NOMO-1 (cell line): Measurements from ENCODE around the gene IGSF11.
"Not testable (repeated sequence)": the region's sequence is repeated elsewhere in the genome, so short reads cannot be mapped to it uniquely, and the experiment has no call there.

Experiments used
- DNase-seq, 2 experiments: peaks; one replicate each; lab custom pipeline; 2025; ENCODE audit not compliant: unreplicated experiment in 2 of 2; lab: John Stamatoyannopoulos, UW

Gene IGSF11

DNA sequence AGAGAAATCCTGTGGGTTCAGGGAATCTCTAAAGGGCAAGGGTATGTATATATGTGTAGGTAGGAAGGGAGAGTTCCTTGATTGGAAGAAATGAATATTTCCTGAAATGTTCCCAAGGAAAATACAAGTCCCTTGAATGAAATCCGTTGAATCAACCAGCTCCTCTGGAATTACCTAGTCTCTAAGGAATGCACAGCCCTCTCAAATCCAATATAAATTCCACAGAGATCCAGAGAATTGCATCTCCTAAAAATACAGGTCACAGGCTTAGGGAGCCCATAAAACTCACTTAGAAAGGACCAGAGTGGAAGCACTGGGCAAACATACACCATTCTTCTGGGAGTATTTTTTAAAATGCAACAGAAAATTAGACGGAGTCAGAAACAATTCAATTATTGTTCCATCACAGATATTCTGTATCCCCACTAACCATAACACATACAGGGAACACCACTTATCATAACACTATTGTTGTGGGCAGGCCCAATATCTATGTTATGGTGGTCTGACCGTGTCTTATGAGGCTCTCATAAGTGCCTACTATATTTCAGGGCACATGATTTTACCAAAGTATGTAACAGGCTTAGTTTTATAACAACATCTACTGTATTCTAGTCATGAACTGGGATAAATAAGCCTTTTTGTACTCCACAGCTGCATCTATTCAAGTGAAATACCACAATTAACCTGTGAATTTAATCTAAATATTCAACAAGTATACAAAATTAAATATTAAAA, 43.7 kb downstream of the IGSF11 start:
- DNase-seq, result no peak

DNA sequence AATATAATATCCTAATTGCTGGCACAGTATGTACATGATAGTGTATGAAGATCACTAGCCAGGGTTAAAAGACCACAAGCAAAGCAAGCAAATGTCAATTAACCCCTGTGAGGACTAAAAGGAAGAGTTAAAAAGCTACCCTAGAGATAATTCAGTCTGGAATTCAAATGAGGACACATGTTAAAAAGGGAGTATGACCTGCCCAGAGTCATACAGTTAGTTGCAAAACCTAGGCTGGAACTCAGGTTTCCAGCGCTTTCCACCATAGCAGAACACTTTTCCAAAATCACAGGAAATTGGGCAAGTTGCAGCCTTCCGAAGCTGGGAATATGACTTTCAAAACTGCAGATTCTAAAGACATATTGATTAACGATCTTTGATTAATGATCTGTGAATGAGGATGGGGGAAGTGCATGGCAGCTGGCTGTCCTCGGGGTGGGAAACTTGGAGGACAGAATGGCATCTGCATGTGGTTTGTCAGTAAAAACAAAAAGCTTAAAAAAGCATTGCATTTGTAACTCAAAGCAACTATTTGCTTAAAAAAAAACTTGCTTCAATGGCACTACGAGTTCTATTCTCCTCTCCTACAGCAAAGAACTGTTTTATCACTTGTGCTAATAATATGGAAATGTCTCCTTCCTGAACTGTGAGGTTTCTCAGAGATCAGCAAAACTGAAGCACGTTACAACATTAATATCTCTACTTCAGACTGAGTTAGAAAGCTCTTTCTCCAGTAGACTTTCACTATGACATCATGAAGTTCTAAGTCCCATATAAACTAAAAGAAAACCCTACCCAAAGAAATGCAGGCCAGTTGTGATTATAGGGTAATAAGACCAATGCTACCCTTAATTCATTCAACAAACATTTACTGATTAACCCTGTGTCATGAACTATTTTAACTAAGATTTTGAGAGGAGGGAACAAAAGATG, 46.2 kb downstream of the IGSF11 start:
- DNase-seq, result no peak

DNA sequence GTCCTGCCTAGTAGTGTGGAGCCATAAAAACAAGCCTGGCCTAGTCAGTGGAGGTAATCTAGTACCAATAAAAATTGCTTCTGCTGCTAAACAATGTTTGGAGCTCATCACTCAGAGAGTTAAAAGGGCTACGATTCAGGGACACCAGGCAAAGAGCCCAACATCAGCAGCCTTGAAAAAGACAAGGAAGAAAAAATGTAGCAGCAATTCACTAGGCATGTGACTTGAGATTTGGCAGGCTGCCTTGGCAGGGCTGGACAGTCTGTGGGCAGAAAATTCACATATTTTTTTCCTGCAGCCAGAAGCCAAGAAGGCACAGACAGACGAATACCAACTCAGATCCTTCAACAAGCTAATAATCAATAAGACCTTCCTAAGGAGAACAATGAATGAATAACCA, 47.2 kb downstream of the IGSF11 start:
- no peak for DNase-seq

DNA sequence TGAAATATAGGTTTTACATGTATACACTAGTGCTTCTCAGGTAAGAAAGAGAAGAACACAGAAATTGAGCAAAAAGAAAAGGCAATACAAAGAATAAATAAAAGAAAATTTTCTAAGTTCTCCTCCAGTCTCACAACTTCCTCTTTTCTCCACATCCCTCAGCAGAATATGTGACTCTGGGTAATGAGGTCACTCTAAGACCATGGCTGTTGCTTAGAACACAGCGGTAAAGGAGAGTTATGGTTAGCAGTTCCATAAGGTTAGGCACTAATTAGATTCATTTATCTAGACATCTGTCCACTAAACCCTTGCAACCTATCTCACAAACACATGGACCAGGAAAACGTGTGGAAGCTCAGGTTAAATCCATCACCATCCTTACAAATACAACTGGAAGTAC, 47.9 kb downstream of the IGSF11 start:
- DNase-seq, result no peak

DNA sequence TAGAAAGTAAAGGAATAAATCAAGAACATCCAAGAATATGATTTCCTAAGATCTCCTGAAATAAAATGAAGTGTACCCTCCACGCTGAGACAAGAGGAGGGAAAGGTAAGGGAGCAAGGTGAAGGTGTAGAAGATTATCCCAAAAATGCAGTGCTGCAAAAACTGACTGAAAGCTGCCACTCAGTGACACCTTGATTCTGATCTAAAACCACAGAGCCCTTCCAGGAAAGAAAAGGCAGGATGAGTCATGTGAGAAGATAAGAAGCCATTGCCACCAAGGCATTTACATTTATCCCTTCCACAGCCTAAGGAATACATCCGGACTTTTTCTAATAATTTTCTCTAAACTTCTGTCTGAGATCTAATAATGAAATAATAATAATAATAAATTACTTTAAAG, 49.9 kb downstream of the IGSF11 start:
- DNase-seq, result no peak

DNA sequence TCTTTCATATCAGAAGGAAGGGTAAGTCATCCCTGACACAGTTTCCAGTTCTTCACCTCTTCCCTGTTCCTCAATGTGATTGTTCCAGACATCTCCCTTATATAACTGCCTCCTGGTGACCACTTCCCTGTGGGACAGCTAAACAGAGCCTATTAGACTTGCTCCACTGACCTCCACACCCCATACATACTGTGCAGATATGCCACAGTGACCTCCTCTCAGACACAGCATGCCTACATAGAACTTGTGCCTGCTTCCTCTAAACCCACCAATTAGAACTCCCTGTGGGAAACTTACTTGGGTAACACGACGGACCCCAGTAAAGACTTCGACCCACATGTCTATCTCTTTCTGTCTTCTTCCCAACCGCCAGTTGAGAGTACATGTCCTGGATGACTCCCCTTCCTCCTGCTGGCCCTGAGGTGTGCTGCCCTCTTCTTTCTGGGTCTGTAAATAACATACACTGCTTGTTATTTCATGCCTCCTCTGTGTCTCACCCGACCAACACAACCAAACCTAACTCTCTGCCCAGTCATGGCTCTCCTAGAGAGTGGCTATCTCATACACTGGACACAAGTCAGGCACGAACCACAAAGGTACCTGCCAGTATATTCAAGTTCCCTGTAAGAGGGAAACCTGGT, 53.0 kb downstream of the IGSF11 start:
- no peak for DNase-seq

DNA sequence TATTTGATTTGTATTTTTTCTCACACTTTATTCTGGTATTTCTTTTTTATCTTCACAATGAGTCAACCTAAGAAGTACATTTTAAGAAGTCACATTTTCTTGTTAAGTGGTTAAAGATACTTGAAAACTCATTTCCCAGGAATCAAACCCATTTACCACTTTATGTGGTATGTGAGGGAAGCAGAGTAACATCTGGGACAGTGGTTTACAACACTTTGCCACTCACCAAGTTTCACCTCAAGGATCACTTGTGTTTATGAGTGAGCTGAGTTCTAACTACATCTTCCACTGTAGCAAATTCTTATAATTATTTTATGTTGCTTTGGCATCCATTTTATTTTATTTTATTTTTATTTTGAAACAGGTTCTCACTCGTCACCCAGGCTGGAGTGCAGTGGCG, 53.8 kb downstream of the IGSF11 start:
- no peak for DNase-seq

DNA sequence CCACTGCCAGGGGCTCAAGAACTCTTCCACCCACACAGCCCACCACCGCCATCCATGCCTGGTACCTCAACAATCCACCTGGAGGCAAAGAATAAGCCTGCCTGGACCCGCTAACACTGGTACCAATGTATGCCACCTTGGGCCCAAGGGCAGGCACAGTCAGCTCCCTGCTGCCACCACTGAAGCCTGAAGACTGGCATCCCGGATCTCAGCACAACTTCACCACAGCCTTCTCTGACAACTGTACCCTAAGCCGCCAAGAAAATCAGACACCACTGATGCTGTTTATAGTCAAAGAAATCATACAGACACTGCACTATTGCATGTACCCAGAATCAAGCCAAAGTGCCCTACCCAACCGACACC, 56.3 kb downstream of the IGSF11 start:
- no peak for DNase-seq

DNA sequence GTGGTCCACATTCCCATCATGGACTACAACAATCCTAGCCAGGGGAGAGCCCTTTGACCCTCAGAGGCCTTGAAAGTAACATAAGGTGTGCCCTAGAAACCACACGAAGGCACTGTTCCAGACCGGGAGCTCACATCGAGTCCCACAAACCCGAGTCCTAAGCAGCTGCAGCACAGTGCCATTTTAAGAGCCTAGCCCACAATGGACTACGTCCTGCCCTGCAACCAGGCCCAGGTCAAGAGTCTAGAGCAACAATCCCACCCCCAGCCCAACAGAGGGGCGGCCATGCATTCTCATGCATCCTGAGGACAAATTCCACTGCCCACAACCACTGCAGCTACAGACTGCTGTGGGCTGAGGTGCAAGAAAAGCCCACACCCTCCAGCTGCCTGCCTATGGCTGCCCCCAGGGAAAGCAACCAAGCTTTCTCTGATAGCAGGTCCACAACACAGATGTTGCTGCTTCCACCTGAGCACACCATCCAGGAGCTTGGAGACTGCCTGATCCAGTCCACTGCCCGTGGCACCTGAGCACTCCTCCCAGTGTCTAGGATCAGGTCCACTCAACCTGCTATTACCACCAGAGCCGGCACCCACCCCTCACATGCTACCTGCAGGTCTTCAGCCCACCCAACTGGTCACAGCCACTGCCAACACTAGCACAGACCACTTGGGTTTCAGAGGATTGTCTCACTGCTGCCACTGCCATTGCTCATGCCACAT, 56.8 kb downstream of the IGSF11 start:
- DNase-seq, result no peak

DNA sequence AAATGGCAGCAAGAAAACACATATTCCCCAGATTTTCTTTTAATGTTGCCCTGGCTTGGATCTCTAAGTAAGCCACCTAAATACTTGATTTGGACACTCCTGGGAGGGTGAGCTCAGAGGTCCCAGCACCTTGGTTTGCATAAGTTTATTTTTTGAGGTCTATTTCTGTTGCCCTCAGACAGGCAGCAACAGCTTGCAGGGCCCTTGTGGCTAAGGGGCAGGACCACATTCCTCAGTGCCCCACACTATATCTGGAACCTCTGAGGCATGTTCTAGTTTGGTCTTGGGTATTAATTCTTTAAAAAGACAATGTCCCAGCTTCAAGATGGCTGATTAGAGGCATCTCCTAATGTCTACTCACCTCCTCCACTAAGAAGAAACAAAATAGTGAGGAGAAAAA, 57.5 kb downstream of the IGSF11 start:
- DNase-seq, result no peak

DNA sequence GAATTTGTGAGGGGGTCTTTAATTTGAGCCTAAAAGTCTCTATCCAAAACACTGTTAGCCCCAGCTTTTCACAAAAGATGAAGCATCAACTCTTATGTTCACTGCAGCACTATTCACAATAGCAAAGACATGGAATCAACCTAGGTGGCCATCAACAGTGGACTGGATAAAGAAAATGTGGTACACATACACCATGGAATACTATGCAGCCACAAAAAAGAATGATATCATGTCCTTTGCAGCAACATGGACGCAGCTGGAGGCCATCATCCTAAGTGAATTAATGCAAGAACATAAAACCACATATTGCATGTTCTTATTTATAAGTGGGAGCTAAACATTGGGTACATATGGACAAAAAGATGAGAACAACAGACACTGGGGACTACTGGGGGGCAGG, 59.2 kb downstream of the IGSF11 start:
- not testable (repeated sequence) for DNase-seq

DNA sequence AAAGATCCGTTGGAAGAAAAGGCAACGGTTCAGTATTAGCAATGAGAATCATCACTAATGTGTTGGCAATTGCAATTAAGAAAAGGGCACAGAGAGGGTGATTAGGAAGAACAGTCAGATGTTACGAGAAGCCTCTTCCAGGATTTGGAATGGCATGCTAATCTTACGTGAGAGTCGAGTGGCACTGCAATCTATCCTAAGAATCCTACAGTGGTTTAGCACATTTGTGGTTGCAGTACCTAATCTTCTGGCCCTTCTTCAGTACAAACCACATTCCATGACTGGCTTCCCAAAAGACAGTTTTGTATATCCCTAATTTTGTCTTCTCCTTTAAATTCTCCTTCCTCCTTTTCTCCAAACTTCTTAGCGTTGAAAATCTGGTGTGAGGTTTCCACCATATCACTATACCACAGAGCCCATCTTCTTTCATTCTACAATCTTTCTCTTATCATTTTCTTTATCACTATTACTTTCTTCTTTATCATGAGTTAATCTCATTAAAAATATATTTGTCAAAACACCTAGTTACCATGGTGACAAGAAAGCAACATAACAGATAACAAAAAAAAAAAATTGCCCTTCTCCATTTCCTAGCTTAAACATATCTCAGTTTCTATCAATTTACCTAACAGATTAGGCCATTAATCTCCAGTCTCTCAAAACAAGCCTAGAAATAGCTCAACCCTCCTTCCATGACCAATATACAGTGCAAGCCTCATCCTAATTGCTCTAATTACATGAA, 60.1 kb downstream of the IGSF11 start:
- no peak for DNase-seq

DNA sequence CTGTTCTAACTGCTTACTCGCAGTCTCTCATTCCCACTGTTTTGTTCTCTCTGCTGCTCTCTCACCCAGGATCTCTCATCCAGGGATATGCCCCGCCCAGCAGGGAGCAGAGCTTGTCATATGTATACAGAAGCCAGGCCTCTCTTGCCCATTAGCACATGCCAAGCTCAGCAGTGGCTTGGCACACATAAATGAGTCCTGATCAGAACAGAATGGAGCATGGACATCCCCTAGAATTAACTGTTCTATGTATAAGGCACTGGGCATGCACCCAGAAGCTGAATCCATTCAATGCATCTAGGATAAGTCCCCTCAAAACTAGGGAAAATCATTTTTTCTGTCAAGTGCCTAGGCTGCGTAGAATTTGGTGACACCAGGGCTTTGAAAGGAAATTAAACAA, 61.6 kb downstream of the IGSF11 start:
- no peak for DNase-seq

DNA sequence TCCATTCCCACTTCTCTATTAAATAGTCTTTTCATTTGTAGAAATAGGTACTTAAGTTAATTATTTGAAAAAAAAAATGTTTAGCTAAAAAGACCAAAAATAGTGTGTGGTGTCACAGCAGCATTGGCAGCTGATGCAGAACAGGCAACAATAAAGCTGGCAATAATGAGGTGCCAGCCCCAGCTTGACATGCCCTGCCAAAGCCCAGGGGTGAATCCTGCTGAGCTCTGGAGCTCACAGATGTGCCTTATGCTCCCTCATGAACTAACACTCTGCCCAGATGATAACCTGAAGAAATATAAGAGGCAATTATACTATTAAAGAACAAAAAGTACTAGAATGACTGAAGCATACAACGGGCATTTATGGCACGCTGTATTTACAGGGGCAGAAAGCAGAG, 63.8 kb downstream of the IGSF11 start:
- no peak for DNase-seq

DNA sequence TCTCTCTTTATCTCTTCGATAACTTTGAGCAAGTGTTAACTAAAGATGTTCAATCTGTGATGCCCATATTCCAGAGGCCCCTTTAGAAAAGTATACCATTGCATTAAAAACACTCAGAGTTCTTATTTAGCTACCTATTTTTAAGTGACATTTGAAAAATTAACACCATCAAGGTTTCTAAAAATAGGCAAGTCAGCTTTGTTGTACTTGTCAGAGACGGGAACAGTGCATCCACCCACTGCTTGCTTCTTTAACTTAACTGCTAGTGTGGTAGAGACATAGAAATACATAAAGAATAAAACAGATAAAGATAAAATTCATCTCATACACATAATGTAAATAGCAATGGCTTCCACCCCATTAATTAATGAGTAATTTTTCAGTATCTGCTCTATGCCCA, 66.0 kb downstream of the IGSF11 start:
- DNase-seq, result no peak

DNA sequence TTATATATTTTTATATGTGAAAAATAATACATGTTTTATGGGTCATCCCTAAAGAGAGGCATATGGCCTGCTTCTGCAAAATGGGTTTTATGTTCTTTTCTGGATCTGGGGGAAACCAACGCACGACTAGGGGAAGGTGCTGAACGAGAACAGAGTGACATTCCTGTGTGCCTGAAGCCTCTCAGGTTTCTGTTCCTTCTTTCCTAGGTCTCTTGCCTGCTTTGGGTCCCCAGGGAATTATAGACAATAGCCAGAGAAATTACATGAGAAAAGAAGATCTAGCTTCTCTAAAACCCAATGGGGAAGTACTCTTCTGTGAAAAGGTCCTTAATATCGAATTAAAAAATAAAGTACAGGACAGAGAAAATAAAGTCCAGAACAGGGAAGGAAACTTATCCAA, 66.5 kb downstream of the IGSF11 start:
- no peak for DNase-seq

DNA sequence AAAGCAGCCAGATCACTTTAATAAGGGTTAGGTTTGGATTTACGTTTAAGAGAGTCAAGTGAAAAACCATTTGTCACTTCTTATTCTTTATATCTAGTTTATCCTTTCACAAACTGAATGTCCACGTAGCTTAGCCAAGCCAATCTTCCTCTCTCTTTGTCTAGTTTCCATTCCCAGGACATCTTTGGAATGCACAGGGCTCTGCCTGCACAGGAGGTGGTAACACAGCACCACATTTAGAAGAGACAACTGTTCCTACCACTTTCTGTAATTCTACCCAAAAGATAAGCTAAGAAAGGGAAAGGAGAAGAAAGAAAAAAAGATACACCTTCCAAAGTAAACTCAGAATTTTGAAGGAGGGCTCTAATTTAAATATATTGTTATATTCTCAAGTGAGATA, 67.9 kb downstream of the IGSF11 start:
- DNase-seq, result no peak

DNA sequence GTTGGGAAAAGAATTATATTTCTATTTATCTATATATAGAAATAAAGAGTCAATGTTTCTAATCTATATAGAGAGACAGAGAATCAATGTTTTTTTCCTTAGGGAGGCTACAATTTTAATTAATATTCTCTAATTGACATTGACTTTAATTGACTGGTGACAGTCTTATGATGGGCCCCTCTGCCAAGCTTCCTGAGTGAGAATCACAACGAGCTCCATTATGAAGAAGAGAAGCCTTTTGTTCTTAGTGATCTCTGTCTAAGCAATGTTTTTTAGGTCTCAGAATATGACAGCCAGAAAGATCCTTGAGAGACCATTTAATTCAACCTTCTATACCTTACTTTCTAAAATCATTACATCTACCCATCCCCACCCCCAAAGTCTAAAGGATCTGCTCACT, 70.9 kb downstream of the IGSF11 start:
- DNase-seq, result no peak

DNA sequence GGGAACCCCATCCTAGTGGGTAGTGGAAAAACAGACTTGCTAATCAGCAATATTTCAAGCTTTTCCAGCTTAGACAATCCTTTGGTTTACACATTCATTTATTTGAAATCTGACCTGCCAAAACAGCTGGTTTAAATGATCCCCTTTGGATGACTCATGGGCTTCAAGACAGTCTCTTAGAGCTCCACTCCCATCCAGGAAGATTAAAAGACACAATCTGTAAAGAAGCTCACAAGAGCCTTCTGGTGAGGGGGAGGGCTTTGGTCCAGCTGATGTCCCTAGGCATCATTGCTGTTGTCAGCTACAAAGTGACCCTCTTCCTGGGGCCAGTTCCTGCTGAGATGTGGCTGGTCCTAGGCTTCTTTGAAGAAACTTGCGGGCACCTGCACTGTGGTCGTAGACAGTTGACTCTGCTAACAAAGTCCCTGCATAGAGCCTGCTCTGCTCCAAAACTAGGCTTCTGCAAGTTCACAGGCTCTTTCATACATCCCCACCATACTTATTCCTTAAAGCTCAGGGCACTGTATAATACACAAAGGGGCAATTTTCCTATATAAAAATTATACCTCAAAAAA, 73.7 kb downstream of the IGSF11 start:
- no peak for DNase-seq

DNA sequence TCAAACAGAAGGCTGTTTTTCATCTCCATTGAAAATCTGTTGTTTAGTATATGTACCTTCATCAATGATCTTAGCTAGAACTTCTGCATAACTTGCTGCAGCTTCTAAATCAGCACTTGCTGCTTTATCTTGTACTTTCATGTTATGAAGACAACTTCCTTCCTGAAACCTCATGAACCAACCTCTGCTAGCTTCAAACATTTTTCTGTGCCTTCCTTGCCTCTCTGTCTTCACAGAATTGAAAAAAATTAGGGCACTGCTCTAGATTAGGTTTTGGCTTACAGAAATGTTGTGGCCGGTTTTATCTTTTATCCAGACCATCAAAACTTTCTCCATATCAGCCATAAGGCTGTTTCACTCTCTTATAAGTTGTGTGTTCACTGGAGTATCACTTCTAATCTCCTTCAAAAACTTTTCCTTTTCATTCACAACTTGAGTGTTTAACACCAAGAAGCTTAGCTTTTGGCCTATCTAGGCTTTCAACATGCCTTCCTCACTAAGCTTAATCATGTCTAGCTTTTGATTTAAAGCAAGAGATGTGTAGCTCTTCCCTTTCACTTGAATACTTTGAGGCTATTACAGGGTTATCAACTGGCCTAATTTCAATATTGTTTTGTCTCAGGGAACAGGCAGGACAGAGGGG, 78.6 kb downstream of the IGSF11 start:
- DNase-seq, result no peak
